Mammary epithelial cell (primary cell): ENCODE measurements around the gene TSPAN18.

Experiments
- EZH2 ChIP-seq: IDR thresholded peaks from 2 replicates; pipeline ENCODE4 v1.6.1; 2012; ENCODE audit warnings: low read length, inconsistent platforms, borderline replicate concordance
- TF ChIP-seq, protein P1 (sequence below), 2 donors: IDR thresholded peaks in 1 of 2; conservative IDR thresholded peaks in 1 of 2; 2 replicates each; pipeline ENCODE4 v1.5.1; 2011 to 2012; ENCODE audit warnings: inconsistent platforms in 2 of 2, low read length in 2 of 2, mild to moderate bottlenecking in 2 of 2, control low read depth in 1 of 2, low read depth in 1 of 2; ENCODE audit not compliant: insufficient read depth in 1 of 2; ENCODE audit errors: extremely low read depth in 1 of 2

DNA sequence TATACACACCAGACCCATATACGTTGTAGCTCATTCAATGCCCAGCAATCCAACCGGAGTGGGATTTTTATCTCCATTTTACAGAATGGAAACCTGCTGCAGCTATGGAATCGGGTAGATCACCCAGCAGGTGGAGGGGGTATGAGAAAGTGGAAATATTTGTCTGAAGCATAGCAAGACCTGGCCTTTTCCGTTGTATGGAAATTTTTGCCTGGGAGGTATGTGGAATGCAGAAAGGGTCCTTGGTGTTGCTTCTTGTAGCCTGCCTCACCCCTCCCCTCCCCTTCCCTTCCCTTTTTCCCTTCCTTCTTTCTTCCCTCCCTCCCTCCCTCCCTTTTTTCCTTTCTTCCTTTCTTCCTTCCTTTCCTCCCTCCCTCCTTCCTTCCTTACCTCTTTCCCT, 15.2 kb downstream of the TSPAN18 start:
- TF ChIP-seq, protein P1, sequence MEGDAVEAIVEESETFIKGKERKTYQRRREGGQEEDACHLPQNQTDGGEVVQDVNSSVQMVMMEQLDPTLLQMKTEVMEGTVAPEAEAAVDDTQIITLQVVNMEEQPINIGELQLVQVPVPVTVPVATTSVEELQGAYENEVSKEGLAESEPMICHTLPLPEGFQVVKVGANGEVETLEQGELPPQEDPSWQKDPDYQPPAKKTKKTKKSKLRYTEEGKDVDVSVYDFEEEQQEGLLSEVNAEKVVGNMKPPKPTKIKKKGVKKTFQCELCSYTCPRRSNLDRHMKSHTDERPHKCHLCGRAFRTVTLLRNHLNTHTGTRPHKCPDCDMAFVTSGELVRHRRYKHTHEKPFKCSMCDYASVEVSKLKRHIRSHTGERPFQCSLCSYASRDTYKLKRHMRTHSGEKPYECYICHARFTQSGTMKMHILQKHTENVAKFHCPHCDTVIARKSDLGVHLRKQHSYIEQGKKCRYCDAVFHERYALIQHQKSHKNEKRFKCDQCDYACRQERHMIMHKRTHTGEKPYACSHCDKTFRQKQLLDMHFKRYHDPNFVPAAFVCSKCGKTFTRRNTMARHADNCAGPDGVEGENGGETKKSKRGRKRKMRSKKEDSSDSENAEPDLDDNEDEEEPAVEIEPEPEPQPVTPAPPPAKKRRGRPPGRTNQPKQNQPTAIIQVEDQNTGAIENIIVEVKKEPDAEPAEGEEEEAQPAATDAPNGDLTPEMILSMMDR (conservative IDR thresholded peaks at IDR 0.05 in 1 of 2, IDR thresholded peaks at IDR 0.05 in 1 of 2; ENCODE audit: extremely low read depth in 1 of 2, insufficient read depth in 1 of 2, low read depth in 1 of 2, low read length in 2 of 2) = no peak
- no peak for TF ChIP-seq EZH2
